ENCODE results near the gene CES2.

GRCh38 chr16:66961065-66961744 lies 25.9 kb downstream of the CES2 start, which contains the start of gene CES3:
- TF ChIP-seq EZH2 (IDR thresholded peaks at IDR 0.05; ENCODE audit: borderline replicate concordance, low read length) (no peak), CTCF (IDR thresholded peaks at IDR 0.05; ENCODE audit: low read length) (peak; percentile 95)
